Activated naive CD4-positive, alpha-beta T cell treated with anti-CD3 and anti-CD28 coated beads, Interleukin-2, amount 50 U/mL, for 24 hours (primary cell): ENCODE data around the gene MEI1.
"Not testable (repeated sequence)": the region's sequence is repeated elsewhere in the genome, so short reads cannot be mapped to it uniquely, and the experiment has no call there.

Source experiments
- H3K27ac Mint-ChIP-seq: one replicate; pipeline ENCODE4 v1.8.0; 2021; ENCODE audit warnings: mild to moderate bottlenecking, mixed read lengths
- H3K27me3 Mint-ChIP-seq: one replicate; pipeline ENCODE4 v1.8.0; 2021; ENCODE audit warnings: mixed read lengths
- H3K36me3 Mint-ChIP-seq: one replicate; pipeline ENCODE4 v1.8.0; 2021; ENCODE audit warnings: mixed read lengths
- H3K4me1 Mint-ChIP-seq: one replicate; pipeline ENCODE4 v1.8.0; 2021; ENCODE audit warnings: mixed read lengths
- H3K4me3 Mint-ChIP-seq: one replicate; pipeline ENCODE4 v1.8.0; 2021; ENCODE audit warnings: mild to moderate bottlenecking, mixed read lengths
- H3K9me3 Mint-ChIP-seq: one replicate; pipeline ENCODE4 v1.8.0; 2021; ENCODE audit warnings: mixed read lengths

Gene MEI1

GRCh38 chr22:41672780-41673509, 26.4 kb upstream of the MEI1 start:
- Mint-ChIP-seq H3K4me3 (no peak overlapping the region), H3K36me3 (peaks cover 5% of the 10 kb centered on the region), H3K27ac (no peak overlapping the region), H3K4me1 (peaks cover 19% of the 10 kb centered on the region), H3K9me3 (no peaks in the 10 kb centered on the region), H3K27me3 (no peaks in the 10 kb centered on the region)

GRCh38 chr22:41674846-41675340, 24.4 kb upstream of the MEI1 start:
- H3K27ac Mint-ChIP-seq, result no peak overlapping the region
- H3K36me3 Mint-ChIP-seq, result peaks cover 5% of the 10 kb centered on the region

GRCh38 chr22:41676134-41676533, 23.2 kb upstream of the MEI1 start:
- peaks cover 7% of the 10 kb centered on the region for H3K36me3 Mint-ChIP-seq
- H3K27me3 Mint-ChIP-seq, result no peaks in the 10 kb centered on the region
- no peak overlapping the region for H3K4me3 Mint-ChIP-seq
- no peak overlapping the region for H3K27ac Mint-ChIP-seq
- peaks cover 39% of the 10 kb centered on the region for H3K4me1 Mint-ChIP-seq
- no peaks in the 10 kb centered on the region for H3K9me3 Mint-ChIP-seq

More at GRCh38 chr22:41674846-41675340, 24.4 kb upstream of the MEI1 start:
- H3K27me3 Mint-ChIP-seq, result no peaks in the 10 kb centered on the region
- H3K4me3 Mint-ChIP-seq, result no peak overlapping the region
- peaks cover 27% of the 10 kb centered on the region for H3K4me1 Mint-ChIP-seq
- no peaks in the 10 kb centered on the region for H3K9me3 Mint-ChIP-seq

DNA sequence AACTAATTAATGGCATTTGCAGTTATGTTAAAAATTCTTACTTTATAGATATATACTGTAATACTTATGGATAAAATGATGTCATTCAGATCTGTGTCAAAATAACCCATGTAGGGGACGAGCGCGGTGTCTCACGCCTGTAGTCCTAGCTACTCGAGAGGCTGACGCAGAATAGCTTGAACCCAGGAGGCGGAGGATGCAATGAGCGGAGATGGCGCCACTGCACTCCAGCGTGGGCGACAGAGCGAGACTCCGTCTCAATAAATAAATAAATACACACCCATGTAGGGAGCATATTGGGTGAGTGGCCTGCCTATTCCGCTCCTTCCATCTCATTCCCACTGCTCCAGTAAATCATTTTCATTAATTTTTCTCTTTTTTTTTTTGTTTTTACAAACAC, 17.7 kb upstream of the MEI1 start:
- Mint-ChIP-seq H3K4me3 (peak overlapping the region; percentile 97), H3K4me1 (peaks cover 53% of the 10 kb centered on the region), H3K27ac (peak overlapping the region; percentile 65), H3K36me3 (peaks cover 10% of the 10 kb centered on the region), H3K27me3 (no peaks in the 10 kb centered on the region), H3K9me3 (no peaks in the 10 kb centered on the region)

- H3K4me3 Mint-ChIP-seq, result peak overlapping the region; percentile 97
- peak overlapping the region; percentile 97 for H3K27ac Mint-ChIP-seq
- no peaks in the 10 kb centered on the region for H3K9me3 Mint-ChIP-seq
- peaks cover 53% of the 10 kb centered on the region for H3K4me1 Mint-ChIP-seq
- peaks cover 8% of the 10 kb centered on the region for H3K36me3 Mint-ChIP-seq
- no peaks in the 10 kb centered on the region for H3K27me3 Mint-ChIP-seq
Observed at GRCh38 chr22:41682033-41682807, 17.1 kb upstream of the MEI1 start.

DNA sequence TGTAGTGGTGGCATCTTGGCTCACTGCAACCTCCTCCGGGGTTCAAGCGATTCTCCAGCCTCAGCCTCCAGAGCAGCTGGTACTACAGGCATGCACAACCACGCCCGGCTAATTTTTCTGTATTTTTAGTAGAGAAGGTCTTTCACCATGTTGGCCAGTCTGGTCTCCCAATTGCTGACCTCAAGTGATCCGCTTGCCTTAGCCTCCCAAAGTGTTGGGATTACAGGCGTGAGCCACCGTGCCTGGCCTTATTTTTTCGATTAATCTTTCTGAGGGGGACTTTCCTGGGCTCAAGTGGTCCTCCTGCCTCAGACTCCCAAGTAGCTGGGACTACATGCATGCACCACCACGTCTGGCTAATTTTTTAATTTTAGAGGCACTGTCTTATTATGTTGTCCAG, 16.3 kb upstream of the MEI1 start:
- Mint-ChIP-seq H3K36me3 (peaks cover 9% of the 10 kb centered on the region), H3K4me3 (peak overlapping the region; percentile 97), H3K4me1 (peaks cover 50% of the 10 kb centered on the region), H3K27ac (no peak overlapping the region), H3K27me3 (no peaks in the 10 kb centered on the region), H3K9me3 (no peaks in the 10 kb centered on the region)

DNA sequence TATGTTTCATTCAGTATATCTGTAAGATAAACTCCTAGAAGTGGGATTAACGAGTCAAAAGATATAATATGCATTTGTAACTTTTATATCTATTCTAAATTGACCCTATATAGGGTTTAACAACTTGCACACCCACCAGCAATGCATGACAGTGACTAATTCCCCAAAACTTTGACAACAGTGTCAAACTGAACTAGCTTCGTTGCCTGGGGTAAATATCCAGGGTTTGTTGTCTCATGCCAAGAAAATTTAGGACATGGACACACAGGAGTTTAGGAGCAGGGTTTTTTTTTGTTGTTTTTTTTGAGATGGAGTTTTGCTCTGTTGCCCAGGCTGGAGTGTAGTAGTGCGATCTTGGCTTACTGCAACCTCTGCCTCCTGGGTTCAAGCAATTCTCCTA, 15.7 kb upstream of the MEI1 start:
- H3K4me3 Mint-ChIP-seq, result peak overlapping the region; percentile 26
- H3K36me3 Mint-ChIP-seq, result peaks cover 9% of the 10 kb centered on the region
- no peaks in the 10 kb centered on the region for H3K27me3 Mint-ChIP-seq
- H3K27ac Mint-ChIP-seq, result no peak overlapping the region
- H3K4me1 Mint-ChIP-seq, result peaks cover 47% of the 10 kb centered on the region
- H3K9me3 Mint-ChIP-seq, result no peaks in the 10 kb centered on the region

GRCh38 chr22:41684194-41684593, 15.1 kb upstream of the MEI1 start:
- Mint-ChIP-seq H3K36me3 (peaks cover 9% of the 10 kb centered on the region), H3K4me3 (peak overlapping the region; percentile 81), H3K27me3 (no peaks in the 10 kb centered on the region), H3K9me3 (no peaks in the 10 kb centered on the region), H3K4me1 (peaks cover 49% of the 10 kb centered on the region), H3K27ac (peak overlapping the region; percentile 77)

DNA sequence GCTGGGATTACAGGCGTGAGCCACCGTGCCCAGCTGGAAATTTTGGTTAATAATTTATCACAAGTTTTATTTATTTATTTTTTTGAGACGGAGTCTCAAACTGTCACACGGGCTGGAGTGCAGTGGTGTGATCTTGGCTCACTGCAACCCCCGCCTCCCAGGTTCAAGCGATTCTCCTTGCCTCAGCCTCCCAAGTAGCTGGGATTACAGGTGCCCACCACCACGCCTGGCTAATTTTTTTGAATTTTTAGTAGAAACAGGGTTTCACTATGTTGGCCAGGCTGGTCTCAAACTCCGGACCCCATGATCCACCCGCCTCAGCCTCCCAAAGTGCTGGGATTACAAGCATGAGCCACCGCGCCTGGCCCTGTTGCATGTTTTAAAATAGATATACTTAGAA, 12.4 kb upstream of the MEI1 start:
- H3K4me3 Mint-ChIP-seq, result peak overlapping the region; percentile 97
- not testable (repeated sequence) for H3K27ac Mint-ChIP-seq, H3K36me3 Mint-ChIP-seq, H3K9me3 Mint-ChIP-seq, H3K27me3 Mint-ChIP-seq
- H3K4me1 Mint-ChIP-seq, result peaks cover 46% of the 10 kb centered on the region

GRCh38 chr22:41687901-41688364, 11.4 kb upstream of the MEI1 start:
- no peaks in the 10 kb centered on the region for H3K9me3 Mint-ChIP-seq
- peak overlapping the region; percentile 98 for H3K27ac Mint-ChIP-seq
- H3K4me3 Mint-ChIP-seq, result peak overlapping the region; percentile 97
- H3K4me1 Mint-ChIP-seq, result peaks cover 41% of the 10 kb centered on the region
- H3K36me3 Mint-ChIP-seq, result peaks cover 3% of the 10 kb centered on the region
- no peaks in the 10 kb centered on the region for H3K27me3 Mint-ChIP-seq

GRCh38 chr22:41688365-41689211, 10.7 kb upstream of the MEI1 start, which contains the start of gene SNU13:
TSS of gene SNU13 (minus strand) at chr22:41688867. CDS start at chr22:41688796, 71 bp downstream.
- H3K4me1 Mint-ChIP-seq, result peaks cover 37% of the 10 kb centered on the region
- peaks cover 3% of the 10 kb centered on the region for H3K36me3 Mint-ChIP-seq
- peak within 1 kb of the TSS; percentile 98 for H3K27ac Mint-ChIP-seq
- H3K9me3 Mint-ChIP-seq, result no peaks in the 10 kb centered on the region
- H3K4me3 Mint-ChIP-seq, result peak within 1 kb of the TSS; percentile 97
- no peaks in the 10 kb centered on the region for H3K27me3 Mint-ChIP-seq

GRCh38 chr22:41690476-41690875, 8.8 kb upstream of the MEI1 start:
- peak overlapping the region; percentile 76 for H3K27ac Mint-ChIP-seq
- peaks cover 29% of the 10 kb centered on the region for H3K4me1 Mint-ChIP-seq
- H3K4me3 Mint-ChIP-seq, result peak overlapping the region; percentile 97
- peaks cover 3% of the 10 kb centered on the region for H3K36me3 Mint-ChIP-seq
- H3K9me3 Mint-ChIP-seq, result no peaks in the 10 kb centered on the region
- H3K27me3 Mint-ChIP-seq, result no peaks in the 10 kb centered on the region

GRCh38 chr22:41695211-41695610, 4.1 kb upstream of the MEI1 start:
- H3K4me1 Mint-ChIP-seq, result peaks cover 19% of the 10 kb centered on the region
- no peaks in the 10 kb centered on the region for H3K9me3 Mint-ChIP-seq
- no peaks in the 10 kb centered on the region for H3K27me3 Mint-ChIP-seq
- no peak overlapping the region for H3K4me3 Mint-ChIP-seq
- H3K27ac Mint-ChIP-seq, result no peak overlapping the region
- H3K36me3 Mint-ChIP-seq, result no peaks in the 10 kb centered on the region

DNA sequence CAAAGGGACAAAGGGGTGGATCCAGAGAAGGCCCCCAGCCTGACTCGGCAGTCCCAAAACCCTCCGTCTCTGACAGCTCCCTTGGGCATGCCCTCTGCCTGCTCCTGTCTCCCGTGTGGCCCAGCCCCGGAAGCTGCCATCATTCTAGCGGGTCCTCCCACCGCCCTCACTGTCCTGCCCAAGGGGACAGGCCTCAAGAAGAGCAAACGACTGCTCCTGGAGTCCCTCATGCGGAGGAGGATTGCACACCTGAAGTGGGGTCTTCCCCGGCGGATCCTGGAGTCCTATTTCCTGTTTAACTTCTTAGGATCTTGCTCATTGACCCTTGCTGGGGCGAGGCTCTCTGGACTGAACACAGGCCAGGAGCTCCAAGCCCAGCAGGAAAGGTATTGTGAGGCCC, 2.6 kb upstream of the MEI1 start:
- Mint-ChIP-seq H3K4me1 (peaks cover 11% of the 10 kb centered on the region), H3K27ac (peak overlapping the region; percentile 79), H3K27me3 (no peaks in the 10 kb centered on the region), H3K9me3 (no peaks in the 10 kb centered on the region), H3K36me3 (no peaks in the 10 kb centered on the region), H3K4me3 (no peak overlapping the region)

GRCh38 chr22:41697126-41697775, 2.1 kb upstream of the MEI1 start:
- H3K4me1 Mint-ChIP-seq, result peaks cover 11% of the 10 kb centered on the region
- H3K27me3 Mint-ChIP-seq, result no peaks in the 10 kb centered on the region
- H3K27ac Mint-ChIP-seq, result peak overlapping the region; percentile 79
- peak overlapping the region; percentile 73 for H3K4me3 Mint-ChIP-seq
- no peaks in the 10 kb centered on the region for H3K36me3 Mint-ChIP-seq
- H3K9me3 Mint-ChIP-seq, result no peaks in the 10 kb centered on the region
